Measurements from ENCODE around the gene TAF15.

GRCh38 chr17:35801583-35802224 is 7.6 kb upstream of the TAF15 start:
- TF ChIP-seq GATA2 (IDR thresholded peaks at IDR 0.05; ENCODE audit: low read depth, low read length) (no peak), GATA3 (IDR thresholded peaks at IDR 0.05; ENCODE audit: low read depth, low read length) (no peak)

Data from SH-SY5Y (cell line).